ENCODE measurements around the gene HORMAD2.

The HORMAD2 gene

DNA sequence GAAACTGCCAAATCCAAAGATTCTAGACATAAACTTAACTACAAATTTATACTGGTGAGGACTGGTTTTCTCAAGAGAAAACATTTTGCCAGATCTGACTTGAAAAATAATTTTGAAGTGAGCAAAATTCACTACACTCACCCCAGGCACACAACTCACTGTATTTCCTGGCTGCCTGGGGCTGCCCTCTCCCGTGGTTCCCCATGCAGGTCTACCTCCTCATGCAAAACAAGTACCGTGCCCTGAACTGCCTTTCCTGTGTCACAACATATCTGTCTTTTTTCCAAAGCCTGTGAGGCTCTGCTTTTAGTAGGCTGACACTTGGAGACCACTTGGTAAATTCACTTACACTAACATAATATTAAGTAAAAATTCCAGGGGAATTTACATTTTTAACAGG, 89.9 kb downstream of the HORMAD2 start:
- no peak for DNase-seq

DNA sequence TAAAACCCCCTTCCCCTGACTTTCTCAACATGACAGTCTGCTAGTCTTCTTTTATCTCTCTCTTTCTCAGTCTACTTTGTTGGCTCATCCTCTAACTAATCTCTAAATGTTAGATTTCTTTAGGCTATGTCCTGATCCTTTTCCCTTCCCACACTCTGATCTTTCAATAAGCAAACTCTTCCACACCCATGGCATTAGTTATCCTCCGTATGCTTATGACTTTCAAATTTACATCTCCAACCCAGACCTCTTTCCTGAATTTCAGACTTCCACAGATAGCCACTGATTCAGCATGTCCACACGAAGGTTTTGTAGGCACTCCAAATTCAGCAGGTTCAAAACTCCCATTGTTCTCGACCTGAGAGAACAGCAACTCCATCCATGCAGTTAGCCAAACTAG, 90.7 kb downstream of the HORMAD2 start:
- no peak for DNase-seq

DNA sequence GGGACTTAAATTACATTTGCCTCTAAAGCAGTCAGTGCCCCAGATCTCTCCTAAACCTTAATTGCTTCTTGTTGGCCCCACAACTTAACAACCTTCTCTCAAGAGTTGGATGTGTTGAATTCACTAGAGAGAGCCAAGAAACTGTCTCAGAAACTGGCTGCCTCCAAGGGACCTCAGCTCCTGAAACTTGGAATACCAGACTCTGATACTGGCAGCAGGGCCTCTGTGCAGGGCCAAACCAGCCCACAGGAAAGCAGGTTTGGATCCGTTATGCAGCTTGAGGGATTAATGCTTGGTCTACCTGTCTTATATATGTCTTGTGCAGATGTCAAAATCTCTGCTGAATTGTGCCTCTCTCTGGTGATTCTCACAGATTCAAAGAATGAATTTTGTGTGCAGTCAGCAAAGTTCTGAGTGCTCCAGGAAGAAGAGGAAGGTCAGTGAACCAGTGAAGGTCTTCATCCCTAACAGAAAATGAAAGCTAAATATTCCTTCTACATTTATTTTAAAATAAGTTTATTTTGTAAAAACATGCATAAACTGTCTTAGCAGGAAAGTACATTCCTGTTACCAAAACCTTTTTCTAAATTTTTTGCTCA, 95.5 kb downstream of the HORMAD2 start:
- DNase-seq, result no peak

DNA sequence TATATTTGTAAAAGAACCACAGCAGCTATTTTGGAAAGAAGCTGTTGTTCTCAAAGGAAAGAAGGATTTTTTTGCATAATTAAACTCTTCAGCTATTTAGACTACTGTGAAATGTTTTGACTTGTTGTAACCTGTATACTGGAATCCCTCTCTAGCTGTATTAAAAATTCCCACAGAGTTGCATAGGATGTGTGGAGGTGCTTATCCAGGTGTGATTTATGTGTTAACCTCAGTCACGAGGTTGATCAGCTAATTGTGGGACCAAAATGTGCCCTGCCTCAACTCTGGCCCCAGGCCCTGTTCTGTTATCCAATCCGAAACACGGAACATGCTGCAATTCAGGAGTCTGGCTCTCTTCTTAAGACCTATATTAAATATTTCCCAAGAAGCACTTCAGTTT, 96.2 kb downstream of the HORMAD2 start:
- no peak for DNase-seq

DNA sequence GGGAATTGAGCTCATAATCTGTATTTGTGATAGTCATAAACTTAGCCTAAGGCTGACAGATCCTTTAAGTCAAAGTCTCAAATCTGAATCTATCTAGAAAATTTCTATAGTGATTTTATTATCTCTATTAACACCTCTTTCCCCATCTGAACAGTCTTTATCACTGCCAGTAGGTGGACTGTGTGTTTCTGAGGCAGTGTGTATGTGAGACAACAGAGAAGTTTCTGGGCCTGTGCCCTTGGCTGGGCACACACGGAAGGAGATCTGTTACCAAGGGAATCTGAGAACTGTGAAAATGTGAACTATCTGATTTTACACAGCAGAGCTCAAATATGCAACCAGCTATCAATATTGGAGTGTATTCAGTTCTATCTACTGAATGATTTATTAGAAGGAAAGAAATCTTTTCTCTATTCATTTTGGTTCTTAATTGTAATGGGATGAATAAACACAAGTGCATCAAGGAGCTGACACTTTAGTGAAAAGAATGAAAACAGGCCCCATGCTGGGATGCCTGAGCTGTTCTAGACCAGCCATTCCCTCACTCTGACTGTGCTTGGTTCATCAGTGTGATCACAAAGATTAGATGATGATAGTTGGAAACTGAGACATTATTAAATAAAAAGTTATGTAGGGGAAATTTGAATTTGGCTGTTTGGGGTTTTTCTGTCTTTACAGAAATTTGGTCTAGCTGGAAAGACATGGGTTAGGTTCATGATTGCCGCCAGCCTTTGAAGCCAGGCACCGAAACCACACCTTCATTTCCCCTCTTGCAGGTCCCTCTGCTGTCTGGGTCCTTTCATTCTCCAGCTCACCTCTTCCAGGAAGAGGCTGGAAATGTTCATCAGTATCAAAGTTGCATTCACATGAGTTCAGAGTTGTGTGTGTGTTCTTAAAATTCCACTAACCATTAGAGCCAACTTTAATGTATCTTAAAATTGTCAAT, 98.2 kb downstream of the HORMAD2 start:
- DNase-seq, result no peak

DNA sequence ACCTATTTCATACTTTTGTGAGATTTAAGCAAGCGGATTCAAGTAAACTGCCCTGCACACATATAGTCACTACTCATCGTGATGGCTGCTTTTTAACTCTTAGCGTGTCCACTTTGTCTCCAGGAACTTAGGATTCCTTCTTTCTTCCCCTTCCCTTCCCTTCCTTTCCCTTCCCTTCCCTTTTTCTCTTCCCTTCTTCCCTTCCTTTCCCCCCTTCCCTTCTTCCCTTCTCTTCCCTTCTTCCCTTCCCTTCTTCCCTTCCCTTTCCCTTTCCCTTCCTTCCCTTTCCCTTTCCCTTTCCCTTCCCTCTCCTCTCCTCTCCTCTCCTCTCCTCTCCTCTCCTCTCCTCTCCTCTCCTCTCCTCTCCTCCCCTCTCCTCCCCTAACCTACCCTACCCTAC, 100.4 kb downstream of the HORMAD2 start:
- no peak for DNase-seq

DNA sequence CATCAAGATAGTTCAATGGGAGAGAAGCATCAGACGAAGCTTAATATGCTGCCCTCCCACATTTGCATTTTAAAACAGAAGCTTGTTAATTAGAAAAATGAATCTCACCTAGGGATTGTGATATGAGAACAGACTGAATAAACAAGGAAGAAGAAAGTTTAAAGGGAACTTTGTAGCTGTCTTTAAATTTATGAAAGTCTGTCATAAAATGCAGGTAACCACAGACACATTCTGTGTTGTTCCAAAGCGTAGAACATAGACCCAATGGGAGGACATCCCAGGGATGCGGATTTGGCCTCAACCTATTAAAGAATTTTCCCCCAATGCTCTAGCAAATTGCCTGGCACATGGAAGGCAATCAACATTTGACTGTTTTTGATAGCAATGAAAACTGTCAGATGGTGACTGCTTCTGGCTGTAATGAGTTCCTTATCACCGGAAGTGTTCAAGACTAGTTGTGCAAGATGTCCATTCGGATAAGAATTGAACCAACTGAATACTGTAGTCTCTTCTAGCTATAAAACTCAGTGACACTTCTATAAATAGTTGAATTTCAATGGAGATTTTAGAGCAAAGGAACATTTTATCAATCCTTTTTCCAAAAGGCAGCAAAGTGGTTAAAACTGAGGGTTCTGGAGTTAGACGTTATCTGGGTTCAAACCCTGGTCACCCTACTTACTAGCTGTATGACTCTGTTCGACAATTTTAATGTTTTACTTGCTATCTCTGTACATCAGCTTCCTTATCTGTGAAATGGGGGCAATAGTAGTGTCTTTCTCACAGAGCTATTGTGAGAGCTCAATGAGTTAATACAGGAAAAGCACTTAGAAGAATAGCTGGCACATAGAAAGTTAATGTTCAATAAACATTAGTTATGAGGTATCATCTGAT, 101.4 kb downstream of the HORMAD2 start:
- no peak for DNase-seq

DNA sequence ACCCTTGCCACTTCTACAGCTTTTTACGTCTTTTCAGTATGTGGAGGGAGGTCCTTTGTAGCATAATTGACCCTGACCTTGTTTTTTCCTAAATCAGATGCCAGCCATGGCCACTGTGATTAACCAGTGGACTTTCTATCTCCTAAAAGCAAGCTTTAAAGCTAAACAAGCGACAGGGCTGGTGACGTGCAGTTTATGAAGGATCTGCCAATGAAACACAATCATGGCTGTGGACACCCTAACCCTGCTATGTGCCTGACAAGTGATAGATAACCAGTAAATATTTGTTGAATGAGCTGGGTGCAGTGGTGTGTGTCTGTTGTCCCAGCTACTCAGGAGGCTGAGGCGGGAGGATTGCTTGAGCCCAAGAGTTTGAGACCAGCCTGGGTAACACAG, 102.1 kb downstream of the HORMAD2 start:
- no peak for DNase-seq

DNA sequence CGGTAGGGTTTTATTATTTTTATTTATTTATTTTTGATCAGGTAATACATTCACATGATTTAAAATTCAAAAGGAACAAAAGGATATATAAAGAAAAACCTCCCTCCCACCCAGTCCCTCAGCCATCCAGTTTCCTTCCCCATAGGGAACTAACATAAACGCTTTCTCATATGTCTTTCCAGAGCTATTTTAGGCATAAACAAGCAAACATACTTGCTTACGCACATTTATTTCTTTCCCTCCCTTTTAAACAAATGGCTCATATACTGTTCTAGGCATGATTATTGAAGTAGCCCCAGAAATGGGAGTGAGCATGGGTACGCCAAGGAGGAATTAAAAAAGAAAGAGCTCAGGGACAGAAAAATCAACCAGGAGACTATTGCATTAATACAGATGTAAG, 102.6 kb downstream of the HORMAD2 start:
- DNase-seq, result no peak

DNA sequence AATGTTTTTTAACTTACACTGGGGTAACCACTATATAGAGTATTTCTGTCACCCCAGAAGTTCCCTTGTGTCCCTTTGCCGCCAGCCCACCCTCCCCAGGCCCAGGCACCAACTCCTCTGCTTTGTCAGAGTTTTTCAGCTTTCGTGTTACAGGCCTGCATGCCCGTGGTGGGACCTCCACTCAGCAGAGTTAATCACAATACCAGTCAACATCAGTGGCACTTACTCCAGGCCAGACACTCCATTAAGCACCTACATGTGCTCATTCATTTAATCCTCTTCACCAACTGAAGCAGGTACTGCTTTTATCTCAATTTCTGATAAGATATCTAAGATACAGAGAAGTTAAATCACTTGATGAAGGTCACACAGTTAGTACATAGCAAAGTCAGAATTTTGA, 103.0 kb downstream of the HORMAD2 start:
- DNase-seq, result no peak

DNA sequence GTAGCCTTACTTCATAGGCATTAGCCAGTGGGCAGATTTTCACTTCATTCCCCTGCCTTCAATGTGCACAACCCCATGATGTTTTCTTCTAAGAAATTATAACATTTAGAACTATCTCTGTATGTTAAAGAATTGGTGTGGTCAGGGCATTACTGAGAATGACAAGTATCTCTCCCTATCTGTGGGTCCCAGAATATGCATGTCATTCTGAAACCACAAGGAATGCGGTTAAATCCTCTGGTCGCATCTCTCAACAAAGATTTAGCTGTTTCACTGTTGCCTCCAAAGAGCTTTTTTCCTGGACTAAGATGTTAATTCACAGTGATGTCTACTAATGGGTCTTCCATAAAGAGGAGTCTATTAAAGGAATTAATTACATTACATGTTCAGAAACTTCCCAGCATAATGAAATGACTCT, 103.6 kb downstream of the HORMAD2 start:
- DNase-seq, result no peak

DNA sequence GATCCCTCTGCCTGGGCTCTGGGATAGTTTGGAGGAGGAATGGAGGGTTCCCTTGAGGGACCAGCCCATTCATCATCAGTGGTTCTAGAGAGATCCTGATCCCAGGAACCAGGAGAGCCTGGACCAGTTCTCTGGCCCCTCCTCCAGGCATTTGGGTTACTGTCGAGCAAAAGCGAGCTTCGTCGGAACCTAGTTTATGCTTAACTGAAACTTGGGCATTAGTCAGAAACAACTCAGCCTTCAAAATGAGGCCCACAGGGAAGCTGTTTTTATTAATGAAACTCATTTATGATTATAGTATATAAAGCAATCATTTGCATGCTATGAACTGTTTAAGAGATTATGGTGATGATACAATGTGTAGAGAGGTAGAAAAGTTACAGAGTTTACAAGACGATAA, 104.9 kb downstream of the HORMAD2 start:
- no peak for DNase-seq

DNA sequence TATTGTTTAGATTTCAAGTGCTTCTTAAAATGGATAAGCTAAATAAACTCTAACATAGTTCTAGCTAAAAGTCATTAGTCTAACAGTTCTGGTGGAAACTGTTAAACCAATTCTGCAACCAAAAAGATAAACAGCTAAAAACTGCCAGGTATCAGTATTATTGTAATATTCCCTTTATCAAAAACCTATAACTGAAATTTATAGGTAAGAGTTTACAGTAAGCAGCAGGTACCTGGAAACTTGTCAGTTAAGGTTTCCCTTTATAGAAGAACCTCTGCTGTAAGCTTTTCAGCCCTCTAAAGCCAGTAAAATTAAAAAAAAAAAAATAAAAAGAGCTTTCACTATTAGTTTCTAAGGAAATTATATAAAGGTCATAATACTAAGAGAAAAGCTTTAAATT, 105.3 kb downstream of the HORMAD2 start:
- no peak for DNase-seq

DNA sequence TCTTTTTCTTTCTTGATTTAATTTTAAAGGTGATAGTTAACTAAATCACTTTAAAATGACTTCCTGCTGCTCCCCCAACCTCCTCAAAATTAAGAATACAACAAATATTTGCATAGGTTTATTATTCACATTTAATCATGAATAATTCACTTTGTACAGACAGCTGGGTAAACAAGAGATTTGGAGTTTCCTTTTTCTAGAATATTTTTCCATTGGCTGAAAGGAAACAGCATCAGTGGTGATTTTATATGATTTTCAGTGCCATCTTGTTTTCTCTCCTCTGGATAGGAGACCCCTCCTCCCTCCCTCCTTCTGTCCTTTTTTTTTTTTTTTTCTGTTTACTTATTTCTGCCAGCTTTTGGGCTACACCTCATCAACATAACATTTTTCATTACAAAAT, 105.8 kb downstream of the HORMAD2 start:
- DNase-seq, result no peak

DNA sequence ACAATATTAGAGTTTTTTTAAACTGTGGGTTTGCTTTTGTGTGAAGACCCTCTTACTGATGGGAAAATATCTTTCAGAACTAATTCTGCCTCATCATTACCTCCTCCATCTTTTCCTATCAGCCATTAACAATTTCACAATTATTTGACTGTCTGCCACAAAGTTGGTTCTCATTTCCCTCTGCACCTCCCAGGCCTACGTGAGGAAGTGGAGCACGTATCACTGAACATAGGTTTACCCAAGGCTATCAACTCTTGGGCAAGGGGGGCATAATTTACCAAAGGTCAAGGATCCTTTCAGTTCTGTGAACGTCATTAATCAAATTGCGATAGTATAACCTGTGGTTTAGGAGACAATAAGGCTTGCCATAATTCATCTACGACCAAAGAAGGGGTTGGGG, 106.2 kb downstream of the HORMAD2 start:
- no peak for DNase-seq

DNA sequence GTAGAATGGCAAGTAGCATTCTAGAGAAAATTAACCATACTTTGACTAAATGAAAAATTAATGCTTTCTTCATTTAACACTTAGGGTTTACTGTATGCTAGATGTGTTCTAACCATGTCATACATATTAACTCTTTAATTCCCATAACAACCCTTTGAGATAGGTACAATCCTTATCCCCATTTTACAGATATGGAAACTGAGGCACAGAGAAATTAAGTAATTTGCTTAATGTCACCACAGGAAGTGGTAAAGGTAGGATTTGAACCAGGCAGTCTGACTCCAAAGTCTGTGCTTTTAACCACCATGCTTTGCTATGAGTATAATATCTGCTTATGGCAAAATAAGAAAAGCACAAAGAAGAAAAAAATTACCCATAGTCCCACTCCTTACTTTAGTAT, 106.8 kb downstream of the HORMAD2 start:
- no peak for DNase-seq

DNA sequence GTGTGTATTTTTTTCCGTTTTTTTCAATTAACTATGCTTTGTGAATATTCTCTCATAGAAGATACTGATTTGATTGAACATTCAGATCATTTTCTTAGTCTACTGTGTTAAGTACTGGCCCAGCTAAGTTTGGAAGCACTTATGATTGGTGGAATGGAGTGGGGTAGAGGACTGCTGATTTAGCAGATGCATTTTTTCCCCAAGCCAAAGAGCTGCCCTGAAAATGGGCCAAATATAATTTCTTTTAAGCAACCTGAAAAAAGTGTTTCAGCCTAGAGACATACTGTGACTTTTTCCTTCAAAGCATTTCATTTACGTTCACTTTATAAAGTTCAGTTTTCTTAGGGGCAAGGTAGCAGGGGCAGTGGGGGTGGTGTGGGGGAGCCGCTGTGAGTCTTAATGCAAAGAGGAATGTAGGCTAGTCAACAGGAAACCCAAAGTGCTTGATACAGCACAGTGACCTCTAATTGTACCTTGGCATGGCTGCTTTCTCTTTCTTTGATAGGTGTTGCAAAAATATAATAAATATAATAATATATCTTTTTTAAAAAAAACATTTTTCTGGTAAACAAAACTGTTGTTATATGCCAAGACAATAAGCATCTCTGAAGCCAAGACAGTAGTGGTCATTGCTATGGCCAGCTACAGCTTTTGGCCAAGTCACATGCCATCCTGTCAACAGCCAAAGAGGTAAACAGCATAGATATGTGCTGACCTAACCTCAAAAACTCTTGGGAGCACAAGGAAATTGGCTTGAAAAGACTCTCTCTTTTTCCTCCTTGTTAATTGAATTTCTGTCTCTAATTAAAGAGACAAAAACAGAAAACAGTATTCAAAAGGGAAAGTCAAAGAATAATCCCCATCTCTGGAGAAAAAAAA, 107.5 kb downstream of the HORMAD2 start:
- no peak for DNase-seq

DNA sequence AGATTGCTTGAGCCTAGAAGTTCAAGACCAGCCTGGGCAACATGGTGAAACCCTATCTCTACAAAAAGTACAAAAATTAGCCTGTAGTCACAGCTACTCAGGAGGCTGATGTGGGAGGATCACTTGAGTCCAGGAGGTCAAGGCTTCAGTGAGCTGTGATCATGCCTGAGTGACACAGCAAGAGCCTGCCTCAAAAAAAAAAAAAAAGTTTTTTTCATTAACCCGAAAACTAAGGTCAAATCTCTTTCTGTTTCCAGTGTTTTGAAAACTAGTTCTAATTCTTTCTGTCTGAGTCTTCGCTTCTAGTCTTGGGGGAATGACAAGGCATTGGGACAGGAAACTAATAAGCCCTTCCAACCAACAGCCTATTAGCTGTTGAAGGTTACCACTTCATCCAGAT, 108.6 kb downstream of the HORMAD2 start:
- no peak for DNase-seq

DNA sequence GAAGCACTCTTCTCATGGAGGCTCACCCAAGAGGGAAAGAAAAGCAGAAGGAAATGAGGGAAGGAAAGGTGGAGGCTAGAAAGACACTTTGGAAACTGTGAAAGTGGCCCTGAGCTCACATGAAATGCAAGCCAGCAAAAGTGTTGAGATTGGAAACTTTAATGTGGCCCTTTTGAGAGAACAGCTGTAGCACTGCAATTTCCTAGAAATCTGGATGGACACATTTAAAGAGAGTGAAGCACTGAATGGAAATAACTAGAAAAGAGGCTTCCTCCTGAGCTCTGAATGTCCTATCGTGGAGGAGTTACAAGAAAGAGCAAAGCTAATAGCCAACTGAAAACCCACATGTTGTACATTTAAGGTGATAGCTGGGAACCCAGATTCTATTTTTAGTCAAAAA, 110.3 kb downstream of the HORMAD2 start:
- no peak for DNase-seq

DNA sequence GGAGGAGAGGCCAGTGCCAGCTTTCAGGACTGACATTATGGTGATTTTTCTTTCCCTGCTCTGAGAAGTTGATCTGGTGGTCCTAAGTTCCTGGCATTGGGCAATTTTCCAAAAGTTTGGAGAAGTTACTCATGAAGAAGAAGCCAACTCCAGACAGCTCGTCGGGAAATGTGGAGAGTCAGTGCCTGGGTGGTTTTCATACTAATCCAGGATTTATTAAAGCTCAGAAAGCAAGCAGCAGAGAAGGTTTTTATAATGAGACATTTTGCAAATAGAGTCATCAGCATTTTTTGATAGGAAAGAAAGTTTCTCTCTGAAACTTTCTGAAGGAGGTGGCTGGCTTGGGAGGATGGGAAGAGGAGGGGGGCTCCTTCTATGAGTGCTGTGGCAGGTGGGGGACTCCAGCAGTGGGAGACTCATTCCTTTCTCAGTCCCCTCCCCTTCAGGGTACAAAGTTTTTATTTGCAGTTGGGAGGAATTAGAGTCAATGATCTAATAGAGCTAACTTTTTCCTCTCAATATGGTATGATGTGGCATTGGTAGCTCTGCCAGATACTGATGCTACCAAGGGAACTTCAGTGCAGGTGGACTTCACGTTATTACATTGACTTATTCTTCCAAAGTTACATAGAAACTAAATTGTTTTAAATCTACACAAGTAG, 110.9 kb downstream of the HORMAD2 start:
- DNase-seq, result no peak

DNA sequence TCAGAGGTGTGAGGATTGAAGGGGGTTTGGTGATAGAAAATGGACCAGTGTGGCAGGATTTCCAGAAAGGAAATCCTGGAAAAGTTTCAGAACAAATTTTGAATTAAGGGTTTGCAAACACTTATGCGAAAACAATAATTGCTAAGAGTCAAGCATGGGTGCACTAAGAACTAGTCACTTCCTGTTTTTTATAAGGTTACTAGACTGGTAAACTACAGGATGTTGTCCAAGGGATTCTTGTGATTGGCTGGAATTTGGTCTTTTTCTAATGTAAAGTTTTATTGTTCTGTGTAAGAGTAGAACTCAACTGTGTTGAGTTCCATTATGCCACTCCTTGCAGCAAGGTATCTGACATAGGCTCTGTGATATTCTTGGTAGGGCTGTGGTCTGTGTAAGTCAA, 112.2 kb downstream of the HORMAD2 start:
- DNase-seq, result no peak
